NCI-H748 (cell line): ENCODE results near the gene DOHH.
"Not testable (repeated sequence)": the region's sequence is repeated elsewhere in the genome, so short reads cannot be mapped to it uniquely, and the experiment has no call there.

Experiments used
- DNase-seq: peaks from one replicate; lab custom pipeline; 2025; ENCODE audit not compliant: unreplicated experiment; lab: John Stamatoyannopoulos, UW

DOHH gene

GRCh38 chr19:3519126-3519525 is 18.7 kb upstream of the DOHH start:
- no peak for DNase-seq

DNA sequence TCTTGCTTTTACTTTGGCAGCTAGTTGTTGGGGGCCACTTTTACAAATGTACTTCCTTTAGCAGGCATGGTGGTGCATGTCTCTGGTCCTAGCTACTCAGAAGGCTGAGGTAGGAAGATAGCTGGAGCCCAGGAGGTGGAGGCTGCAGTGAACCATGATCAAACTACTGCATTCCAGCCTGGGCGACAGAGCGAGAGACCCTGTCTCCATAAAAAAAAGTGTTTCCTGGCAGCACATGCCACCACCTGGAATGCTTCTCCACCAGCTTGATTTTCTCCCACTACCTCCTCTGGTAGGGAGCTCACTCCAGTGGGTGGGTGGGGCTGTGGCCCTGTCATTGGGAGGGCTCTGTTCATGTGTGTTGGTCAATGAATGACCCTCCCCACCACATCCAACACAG is 18.2 kb upstream of the DOHH start:
- DNase-seq, result no peak

DNA sequence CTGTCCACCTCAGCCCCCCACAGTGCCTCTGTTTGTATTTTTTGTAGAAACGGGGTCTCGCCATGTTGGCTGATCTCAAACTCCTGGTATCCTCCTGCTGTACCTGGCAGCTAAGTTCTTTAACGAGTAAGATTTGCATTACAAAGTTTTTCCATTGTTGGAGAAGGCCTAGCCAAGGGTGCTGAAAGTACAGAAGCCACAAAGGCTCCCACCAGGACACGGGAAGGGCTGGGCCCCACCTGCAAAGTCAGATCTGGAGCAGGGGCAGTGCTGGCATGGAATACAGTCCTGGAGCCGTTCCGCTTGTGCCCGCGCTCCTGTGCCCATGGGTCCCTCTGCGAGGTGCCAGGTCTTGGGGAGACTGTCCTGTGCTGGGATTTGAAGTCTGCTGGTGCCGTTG is 17.8 kb upstream of the DOHH start:
- DNase-seq, result no peak

- DNase-seq, result no peak
Observed at GRCh38 chr19:3517638-3518037, 17.2 kb upstream of the DOHH start.

GRCh38 chr19:3516675-3517207 is 16.3 kb upstream of the DOHH start:
- peak; percentile 62 for DNase-seq

DNA sequence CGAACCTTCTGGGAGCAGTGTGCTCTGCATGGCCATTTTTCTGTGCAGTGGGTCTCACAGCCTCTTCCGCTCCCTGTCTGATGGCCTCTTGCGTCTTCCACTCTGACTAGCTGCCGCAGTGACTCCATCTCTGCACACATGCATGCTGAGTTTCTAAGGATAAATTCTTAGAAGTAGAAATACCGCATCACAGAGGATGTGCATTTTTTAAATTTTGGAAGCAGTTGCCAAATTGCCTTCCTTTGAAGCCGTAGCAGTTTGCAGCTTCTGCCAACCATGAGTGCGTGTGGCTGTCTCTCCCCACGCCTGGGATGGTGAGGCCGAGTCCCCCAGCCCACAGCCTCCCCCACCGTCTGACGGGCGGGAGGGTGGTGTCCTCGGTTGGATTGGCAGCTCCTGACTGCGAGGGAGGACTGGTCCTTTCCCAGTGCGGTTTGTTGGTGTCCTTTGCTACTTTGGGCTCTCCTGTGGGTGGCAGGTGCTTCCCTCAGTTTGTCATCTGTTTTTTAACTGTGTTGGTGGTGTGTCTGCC is 15.5 kb upstream of the DOHH start:
- DNase-seq, result no peak

- no peak for DNase-seq
Observed at GRCh38 chr19:3514930-3515329, 14.5 kb upstream of the DOHH start.

GRCh38 chr19:3513229-3514140 is 13.0 kb upstream of the DOHH start:
- DNase-seq, result no peak

GRCh38 chr19:3512562-3513228 is 12.2 kb upstream of the DOHH start:
- no peak for DNase-seq

- no peak for DNase-seq
Observed at GRCh38 chr19:3511506-3512251, 11.2 kb upstream of the DOHH start.

DNA sequence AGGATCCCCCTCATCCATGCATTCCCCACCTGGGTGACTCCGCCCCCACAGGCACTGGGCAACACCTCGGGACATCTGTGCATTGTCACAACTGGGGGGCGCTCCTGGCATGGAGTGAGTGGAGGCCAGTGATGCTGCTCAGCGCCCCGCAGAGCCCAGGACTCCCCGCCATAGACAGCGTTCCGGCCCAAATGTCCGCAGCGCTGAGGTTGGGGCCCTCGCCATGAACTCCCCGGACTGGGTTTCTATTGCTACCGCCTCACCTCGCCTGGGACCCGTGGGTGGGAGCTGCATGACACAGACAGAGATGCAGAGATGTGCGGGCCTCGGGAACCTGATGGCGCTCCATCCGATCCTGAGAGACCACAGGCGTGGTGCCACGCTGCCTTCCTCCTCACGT is 10.3 kb upstream of the DOHH start:
- no peak for DNase-seq

- DNase-seq, result no peak
Observed at GRCh38 chr19:3509566-3509989, 9.1 kb upstream of the DOHH start.

- DNase-seq, result no peak
Observed at GRCh38 chr19:3508771-3509535, 8.5 kb upstream of the DOHH start.

DNA sequence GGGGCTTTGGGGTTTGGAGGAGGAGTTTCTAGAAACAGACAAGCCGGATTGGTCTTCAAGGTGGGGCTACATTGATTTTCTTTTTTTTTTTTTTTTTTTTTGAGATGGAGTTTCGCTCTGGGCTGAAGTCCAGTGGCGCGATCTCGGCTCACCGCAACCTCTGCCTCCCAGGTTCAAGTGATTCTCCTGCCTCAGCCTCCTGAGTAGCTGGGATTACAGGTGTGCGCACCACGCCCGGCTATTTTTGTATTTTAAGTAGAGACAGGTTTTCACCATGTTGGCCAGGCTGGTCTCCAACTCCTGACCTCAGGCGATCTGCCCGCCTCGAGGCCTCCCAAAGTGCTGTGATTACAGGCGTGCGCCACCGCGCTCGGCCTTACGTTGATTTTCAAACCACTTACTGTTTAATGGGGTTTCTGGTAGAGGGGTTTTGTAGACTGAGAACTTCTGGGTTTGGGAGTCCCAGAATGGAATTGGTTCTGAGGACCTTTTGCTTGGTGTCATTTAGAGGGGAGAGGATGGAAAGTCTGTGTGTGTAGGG is 7.7 kb upstream of the DOHH start:
- not testable (repeated sequence) for DNase-seq

- peak; percentile 17 for DNase-seq
Observed at GRCh38 chr19:3507371-3508120, 7.1 kb upstream of the DOHH start.

- DNase-seq, result peak; percentile 2
Observed at GRCh38 chr19:3506384-3507340, 6.2 kb upstream of the DOHH start.

DNA sequence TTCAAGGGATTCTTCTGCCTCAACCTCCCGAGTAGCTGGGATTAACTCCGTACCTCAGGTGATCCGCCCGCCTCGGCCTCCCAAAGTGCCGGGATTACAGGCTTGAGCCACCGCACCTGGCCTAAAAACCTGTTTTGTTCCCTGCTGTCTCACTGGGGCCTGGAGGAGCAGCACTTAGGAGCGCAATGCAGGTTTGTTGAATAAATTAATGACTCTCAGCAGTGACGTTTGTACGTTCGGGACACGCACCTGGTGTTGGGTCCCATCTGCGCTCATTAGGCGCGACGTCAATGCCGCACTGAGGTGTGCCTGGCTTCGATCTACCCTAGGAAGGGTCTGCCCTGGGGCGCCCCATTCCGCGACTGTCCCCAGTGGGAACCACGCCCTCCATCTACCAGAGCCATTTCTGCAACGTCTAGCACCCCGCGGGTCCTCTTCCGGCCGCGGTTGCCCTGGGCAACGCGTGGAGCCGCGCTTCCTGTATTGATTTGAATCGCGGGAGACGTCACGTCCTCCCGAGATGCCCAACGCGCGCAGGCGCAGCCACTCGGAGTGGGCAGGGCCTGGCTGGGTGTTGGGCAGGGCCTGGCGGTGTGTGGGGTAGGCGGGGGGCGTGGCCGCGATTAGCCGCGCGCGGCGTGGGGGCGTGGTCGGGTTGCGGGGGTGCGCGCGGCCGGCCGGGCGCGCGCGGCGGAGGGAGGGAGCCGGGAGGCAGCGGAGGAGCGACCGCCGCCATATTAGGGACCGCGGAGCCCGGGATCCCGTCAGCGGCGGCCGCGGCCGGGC is 5.3 kb upstream of the DOHH start, which contains the start of gene FZR1:
Gene FZR1 (plus strand): TSS at position 714 of the 786 bp plus-strand sequence. CDS start 16,679 bp downstream, outside the sequence.
- peak; percentile 98 for DNase-seq
